ENCODE measurements around the gene MOGAT1.
A peak's percentile ranks its signal among the peaks of the same experiment; 100 is the strongest.
"Not testable (repeated sequence)": the region's sequence is repeated elsewhere in the genome, so short reads cannot be mapped to it uniquely, and the experiment has no call there.

Gene MOGAT1

GRCh38 chr2:222743251-222743812, 71.9 kb downstream of the MOGAT1 start:
- DNase-seq (ENCODE audit: low spot score): no peak

- no peak for DNase-seq (ENCODE audit: low spot score)
These were observed 74.5 kb downstream of the MOGAT1 start for GRCh38 chr2:222745836-222746559.

GRCh38 chr2:222747526-222748160, 76.2 kb downstream of the MOGAT1 start:
- no peak for DNase-seq (ENCODE audit: low spot score)

- DNase-seq (ENCODE audit: low spot score): no peak
These were observed 79.1 kb downstream of the MOGAT1 start for GRCh38 chr2:222750533-222750932.

GRCh38 chr2:222751238-222751637, 79.8 kb downstream of the MOGAT1 start:
- DNase-seq (ENCODE audit: low spot score): no peak

- no peak for DNase-seq (ENCODE audit: low spot score)
These were observed 80.6 kb downstream of the MOGAT1 start for GRCh38 chr2:222751821-222752719.

GRCh38 chr2:222752746-222753145, 81.3 kb downstream of the MOGAT1 start:
- DNase-seq (ENCODE audit: low spot score): no peak

- peak; percentile 75 for DNase-seq (ENCODE audit: low spot score)
These were observed 81.9 kb downstream of the MOGAT1 start for GRCh38 chr2:222753251-222753824.

GRCh38 chr2:222754324-222754930, 83.0 kb downstream of the MOGAT1 start:
- no peak for DNase-seq (ENCODE audit: low spot score)

GRCh38 chr2:222755593-222755992, 84.1 kb downstream of the MOGAT1 start:
- not testable (repeated sequence) for DNase-seq (ENCODE audit: low spot score)

- DNase-seq (ENCODE audit: low spot score): no peak
These were observed 84.9 kb downstream of the MOGAT1 start for GRCh38 chr2:222756362-222756831.

- no peak for DNase-seq (ENCODE audit: low spot score)
These were observed 85.6 kb downstream of the MOGAT1 start for GRCh38 chr2:222756951-222757650.
